H1 (cell line): ENCODE measurements around the gene CRHR1. TPM values are rescaled to one million over a fixed set of nuclear protein-coding genes. Genes with fewer than 3 reads are reported as not detected.

Experiments used
- CBX8 ChIP-seq: fragments of 300-800, 300-1000 bp; sonication (generic); IDR thresholded peaks from 2 replicates; pipeline ENCODE4 v1.7.1; 2016; ENCODE audit warnings: low read depth, low read length, borderline replicate concordance
- CEBPB ChIP-seq: IDR thresholded peaks from 2 replicates; pipeline ENCODE4 v1.6.1; 2012; ENCODE audit warnings: low read depth, low read length
- EZH2 ChIP-seq: fragments of 200-600 bp; sonication (generic); IDR thresholded peaks from 2 replicates; pipeline ENCODE4 v1.7.1; 2012; ENCODE audit warnings: low read depth, mild to moderate bottlenecking, moderate library complexity, low read length, inconsistent platforms; ENCODE audit not compliant: severe bottlenecking
- GABPA ChIP-seq: IDR thresholded peaks from 2 replicates; pipeline ENCODE4 v1.6.1; 2011; ENCODE audit warnings: mild to moderate bottlenecking, low read length, moderate library complexity, borderline replicate concordance; ENCODE audit not compliant: insufficient read depth
- GTF2F1 ChIP-seq: IDR thresholded peaks from 2 replicates; pipeline ENCODE4 v1.6.1; 2012; ENCODE audit warnings: low read depth, low read length, improper control_type of control experiment, borderline replicate concordance
- JUN ChIP-seq: IDR thresholded peaks from 2 replicates; pipeline ENCODE4 v1.6.1; 2011; ENCODE audit warnings: low read depth, mild to moderate bottlenecking, improper control_type of control experiment, low read length
- JUND ChIP-seq: IDR thresholded peaks from 2 replicates; pipeline ENCODE4 v1.6.1; 2011; ENCODE audit warnings: mild to moderate bottlenecking, improper control_type of control experiment, low read length
- SIN3A ChIP-seq, 2 experiments: IDR thresholded peaks in 1 of 2; conservative IDR thresholded peaks in 1 of 2; 2 replicates each; pipeline ENCODE4 v1.6.1; 2011 to 2012; ENCODE audit warnings: low read length in 2 of 2, improper control_type of control experiment in 1 of 2, low read depth in 1 of 2, mild to moderate bottlenecking in 1 of 2
- SP4 ChIP-seq: IDR thresholded peaks from 2 replicates; pipeline ENCODE4 v1.6.1; 2012; ENCODE audit warnings: low read length, inconsistent platforms
- TCF12 ChIP-seq: IDR thresholded peaks from 2 replicates; pipeline ENCODE4 v1.6.1; 2011; ENCODE audit warnings: low read depth, mild to moderate bottlenecking, low read length
- TEAD4 ChIP-seq: IDR thresholded peaks from 2 replicates; pipeline ENCODE4 v1.6.1; 2012; ENCODE audit warnings: low read depth, low read length, inconsistent platforms, mixed read lengths
- YY1 ChIP-seq: IDR thresholded peaks from 2 replicates; pipeline ENCODE4 v1.6.1; 2011; ENCODE audit warnings: low read depth, mild to moderate bottlenecking, low read length
- ZNF274 ChIP-seq: IDR thresholded peaks from 2 replicates; pipeline ENCODE4 v1.7.0; 2012; ENCODE audit warnings: low read length, borderline replicate concordance; ENCODE audit errors: extremely low read depth
- polyA plus RNA-seq, 7 experiments: library from polyadenylated mRNA; depleted of rRNA in 3 of 7; stranded (reverse) in 5 of 7; unstranded in 2 of 7; fragments of >200 nt in 5 of 7; fragments of 200-250 nt in 2 of 7; gene quantifications; 1 replicate in 5 of 7; 2 replicates in 1 of 7; 4 replicates in 1 of 7; pipeline versions ENCODE4 v1.2.1 to v1.2.3, GENCODE V29; 2011 to 2013; ENCODE audit warnings: missing spikeins in 2 of 7, mixed read lengths in 2 of 7
- total RNA-seq: library from RNA; stranded (reverse); fragmentation: NEBNext Ultra II Directional; extraction: Animal tissue kit (Norgen Biotek cat#: 25700); gene quantifications from 2 replicates; pipeline ENCODE4 v1.2.1, GENCODE V29; 2021
- TF ChIP-seq, protein P1 (sequence below): IDR thresholded peaks from 2 replicates; pipeline ENCODE4 v1.6.1; 2012; ENCODE audit warnings: inconsistent platforms
- TF ChIP-seq, protein P2 (sequence below): IDR thresholded peaks from 2 replicates; pipeline ENCODE4 v1.6.1; 2011; ENCODE audit warnings: low read length, improper control_type of control experiment

Gene CRHR1
- total and polyA plus RNA-seq, 2 of the 8 experiments (the other 6 are each of a cell fraction or from before 2014, with no cell fraction given) = 0.56 to 1.7 TPM

DNA sequence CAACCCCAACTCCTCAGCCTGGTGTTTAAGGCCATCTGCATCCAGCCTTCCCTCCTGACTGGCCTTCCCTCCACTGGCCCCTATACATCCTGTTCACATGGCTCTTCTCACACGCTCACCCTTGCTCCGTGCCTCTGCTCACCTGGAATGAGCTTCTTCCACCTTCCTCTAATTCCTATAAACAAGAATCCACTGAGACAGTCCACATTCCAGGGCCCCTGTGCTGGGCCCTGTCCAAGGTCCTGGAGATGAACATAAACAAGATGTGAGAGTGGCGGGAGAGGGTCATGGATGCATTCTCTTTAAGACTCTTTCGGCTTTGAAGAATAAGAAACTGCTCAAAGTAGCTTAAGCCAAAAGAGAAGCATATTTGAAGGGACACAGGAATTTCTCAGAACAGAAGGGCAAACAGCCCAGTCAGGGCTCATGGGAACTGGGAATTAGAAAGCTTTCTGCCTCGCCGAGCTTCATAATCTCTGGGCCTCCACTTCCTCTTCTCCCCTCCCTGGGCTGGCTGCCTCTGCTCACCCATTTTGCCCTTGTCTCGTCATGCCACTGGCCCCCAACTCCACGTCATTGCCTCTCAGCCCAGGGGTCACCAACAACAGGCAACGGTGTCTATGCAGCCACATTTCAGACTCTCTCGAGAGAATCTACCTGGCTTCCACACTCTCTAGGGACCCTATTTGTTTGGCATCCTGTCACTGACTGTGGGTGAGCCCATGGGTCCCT, 74.0 kb downstream of the CRHR1 start (continued):
- TF ChIP-seq, protein P1, sequence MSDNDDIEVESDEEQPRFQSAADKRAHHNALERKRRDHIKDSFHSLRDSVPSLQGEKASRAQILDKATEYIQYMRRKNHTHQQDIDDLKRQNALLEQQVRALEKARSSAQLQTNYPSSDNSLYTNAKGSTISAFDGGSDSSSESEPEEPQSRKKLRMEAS = no peak
- no peak for TF ChIP-seq CEBPB
- TF ChIP-seq, protein P2, sequence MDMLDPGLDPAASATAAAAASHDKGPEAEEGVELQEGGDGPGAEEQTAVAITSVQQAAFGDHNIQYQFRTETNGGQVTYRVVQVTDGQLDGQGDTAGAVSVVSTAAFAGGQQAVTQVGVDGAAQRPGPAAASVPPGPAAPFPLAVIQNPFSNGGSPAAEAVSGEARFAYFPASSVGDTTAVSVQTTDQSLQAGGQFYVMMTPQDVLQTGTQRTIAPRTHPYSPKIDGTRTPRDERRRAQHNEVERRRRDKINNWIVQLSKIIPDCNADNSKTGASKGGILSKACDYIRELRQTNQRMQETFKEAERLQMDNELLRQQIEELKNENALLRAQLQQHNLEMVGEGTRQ = no peak
- TF ChIP-seq TCF12 = no peak
- no peak for TF ChIP-seq JUND
- no peak for TF ChIP-seq SP4
- TF ChIP-seq SIN3A (conservative IDR thresholded peaks at IDR 0.05 in 1 of 2, IDR thresholded peaks at IDR 0.05 in 1 of 2; ENCODE audit: low read depth in 1 of 2, low read length in 2 of 2) = peak; percentile 43 to 76; a peak in 1 of 4 replicates
- TF ChIP-seq CBX8 = no peak
- TF ChIP-seq TEAD4 = peak; percentile 96
- no peak for TF ChIP-seq JUN
- no peak for TF ChIP-seq EZH2
- TF ChIP-seq ZNF274 = no peak
- no peak for TF ChIP-seq GABPA
- TF ChIP-seq YY1 = no peak
- TF ChIP-seq GTF2F1 = no peak
